ENCODE data around the gene UBR1.
"Not testable (repeated sequence)": the region's sequence is repeated elsewhere in the genome, so short reads cannot be mapped to it uniquely, and the experiment has no call there.

The UBR1 gene

DNA sequence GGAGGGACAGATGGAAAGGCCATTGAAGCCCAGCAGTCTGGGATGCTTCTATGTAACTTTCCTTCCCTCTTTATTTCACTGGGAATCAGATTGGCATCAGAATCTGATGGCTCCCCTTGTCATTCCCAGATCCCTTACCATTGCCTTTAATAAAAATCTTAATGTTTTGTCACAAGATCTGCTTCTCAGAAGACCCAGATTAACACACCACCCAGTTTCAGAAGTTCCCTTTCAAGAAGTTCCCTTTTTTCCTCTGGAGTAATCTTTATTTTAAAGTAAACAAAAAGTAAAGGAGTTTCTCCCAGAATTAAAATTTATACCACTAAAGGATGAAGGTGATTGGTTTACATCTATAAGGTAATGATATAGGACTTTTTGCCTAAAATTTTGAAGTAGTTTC lies 76.4 kb downstream of the UBR1 start:
- TF ChIP-seq, protein P1, sequence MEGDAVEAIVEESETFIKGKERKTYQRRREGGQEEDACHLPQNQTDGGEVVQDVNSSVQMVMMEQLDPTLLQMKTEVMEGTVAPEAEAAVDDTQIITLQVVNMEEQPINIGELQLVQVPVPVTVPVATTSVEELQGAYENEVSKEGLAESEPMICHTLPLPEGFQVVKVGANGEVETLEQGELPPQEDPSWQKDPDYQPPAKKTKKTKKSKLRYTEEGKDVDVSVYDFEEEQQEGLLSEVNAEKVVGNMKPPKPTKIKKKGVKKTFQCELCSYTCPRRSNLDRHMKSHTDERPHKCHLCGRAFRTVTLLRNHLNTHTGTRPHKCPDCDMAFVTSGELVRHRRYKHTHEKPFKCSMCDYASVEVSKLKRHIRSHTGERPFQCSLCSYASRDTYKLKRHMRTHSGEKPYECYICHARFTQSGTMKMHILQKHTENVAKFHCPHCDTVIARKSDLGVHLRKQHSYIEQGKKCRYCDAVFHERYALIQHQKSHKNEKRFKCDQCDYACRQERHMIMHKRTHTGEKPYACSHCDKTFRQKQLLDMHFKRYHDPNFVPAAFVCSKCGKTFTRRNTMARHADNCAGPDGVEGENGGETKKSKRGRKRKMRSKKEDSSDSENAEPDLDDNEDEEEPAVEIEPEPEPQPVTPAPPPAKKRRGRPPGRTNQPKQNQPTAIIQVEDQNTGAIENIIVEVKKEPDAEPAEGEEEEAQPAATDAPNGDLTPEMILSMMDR (conservative IDR thresholded peaks at IDR 0.05; ENCODE audit: low read depth, low read length), result no peak
- no peak for DNase-seq (ENCODE audit: low read depth)
- no peak overlapping the region for H3K4me3 ChIP-seq (ENCODE audit: low read depth, low read length)

DNA sequence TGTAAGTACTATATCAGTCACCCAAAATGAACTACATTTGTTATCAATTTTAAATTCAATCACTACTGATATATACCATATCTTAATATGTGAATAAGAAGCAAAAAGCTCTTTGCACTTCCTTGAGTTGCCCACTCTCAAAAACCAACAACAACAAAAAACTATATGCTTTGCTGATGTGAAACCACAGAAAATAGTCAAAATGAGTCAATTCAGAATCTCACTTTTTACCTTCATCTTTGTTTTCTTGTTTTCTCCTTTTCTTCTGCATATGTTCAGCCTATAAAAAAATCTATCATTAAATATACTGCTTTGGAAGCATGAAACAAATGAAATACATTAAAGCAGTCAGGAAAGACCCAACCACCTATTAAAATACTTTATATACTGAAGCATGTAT lies 80.7 kb downstream of the UBR1 start:
- DNase-seq (ENCODE audit: low read depth), result no peak
- no peak overlapping the region for H3K4me3 ChIP-seq (ENCODE audit: low read depth, low read length)
- TF ChIP-seq, protein P1 (conservative IDR thresholded peaks at IDR 0.05; ENCODE audit: low read depth, low read length), result no peak

DNA sequence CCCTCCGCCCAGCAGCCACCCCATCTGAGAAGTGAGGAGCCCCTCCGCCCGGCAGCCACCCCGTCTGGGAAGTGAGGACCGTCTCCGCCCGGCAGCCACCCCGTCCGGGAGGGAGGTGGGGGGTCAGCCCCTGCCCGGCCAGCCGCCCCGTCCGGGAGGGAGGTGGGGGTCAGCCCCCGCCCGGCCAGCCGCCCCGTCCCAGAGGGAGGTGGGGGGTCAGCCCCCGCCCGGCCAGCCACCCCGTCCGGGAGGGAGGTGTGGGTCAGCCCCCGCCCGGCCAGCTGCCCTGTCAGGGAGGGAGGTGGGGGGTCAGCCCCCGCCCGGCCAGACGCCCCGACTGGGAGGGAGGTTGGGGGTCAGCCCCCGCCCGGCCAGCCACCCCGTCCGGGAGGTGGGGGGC lies 91.2 kb downstream of the UBR1 start:
- not testable (repeated sequence) for DNase-seq (ENCODE audit: low read depth); H3K4me3 ChIP-seq (ENCODE audit: low read depth, low read length)

DNA sequence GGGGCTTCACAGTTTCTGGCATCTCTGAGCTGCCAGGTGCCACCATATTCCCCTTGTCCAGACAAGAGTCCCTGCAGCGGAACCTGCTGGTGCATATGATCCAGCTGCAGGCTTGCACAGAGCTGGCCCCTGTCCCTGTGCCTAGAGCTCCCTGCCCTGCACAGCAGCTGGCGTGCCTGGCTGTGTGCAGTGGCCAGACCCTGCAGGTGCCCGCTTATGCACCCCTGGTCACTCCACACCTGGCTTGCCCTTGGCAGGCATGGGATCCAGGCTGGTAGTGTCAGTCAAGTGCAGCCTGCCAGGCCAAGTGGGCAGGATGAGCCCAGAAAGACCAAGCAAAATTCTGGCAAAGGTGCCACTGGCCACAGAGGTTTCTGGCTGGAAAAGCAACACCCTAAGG lies 96.6 kb downstream of the UBR1 start:
- DNase-seq (ENCODE audit: low read depth), result no peak
- TF ChIP-seq, protein P1 (conservative IDR thresholded peaks at IDR 0.05; ENCODE audit: low read depth, low read length), result no peak
- no peak overlapping the region for H3K4me3 ChIP-seq (ENCODE audit: low read depth, low read length)

DNA sequence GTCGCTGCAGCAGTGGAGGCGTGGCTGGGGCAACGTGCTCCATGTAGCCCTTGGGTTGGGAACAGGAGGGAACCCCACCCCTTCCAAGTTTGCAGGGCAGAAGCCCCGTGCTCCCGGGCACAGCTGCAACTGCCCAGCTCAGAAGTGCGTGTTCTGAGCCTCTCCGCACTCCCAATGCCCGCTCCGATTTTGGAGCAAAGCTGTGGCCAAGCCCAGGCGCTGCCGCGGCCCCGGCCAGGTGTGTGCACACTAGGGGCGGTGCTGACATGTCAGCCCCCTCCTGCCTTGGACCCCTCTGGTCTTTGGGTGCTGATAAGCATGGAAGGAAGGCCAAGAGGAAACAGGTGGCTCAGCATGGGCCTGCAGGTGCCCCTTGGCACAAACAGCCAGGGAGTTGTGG lies 97.7 kb downstream of the UBR1 start:
- TF ChIP-seq, protein P1 (conservative IDR thresholded peaks at IDR 0.05; ENCODE audit: low read depth, low read length), result no peak
- DNase-seq (ENCODE audit: low read depth), result no peak
- H3K4me3 ChIP-seq (ENCODE audit: low read depth, low read length), result no peak overlapping the region

DNA sequence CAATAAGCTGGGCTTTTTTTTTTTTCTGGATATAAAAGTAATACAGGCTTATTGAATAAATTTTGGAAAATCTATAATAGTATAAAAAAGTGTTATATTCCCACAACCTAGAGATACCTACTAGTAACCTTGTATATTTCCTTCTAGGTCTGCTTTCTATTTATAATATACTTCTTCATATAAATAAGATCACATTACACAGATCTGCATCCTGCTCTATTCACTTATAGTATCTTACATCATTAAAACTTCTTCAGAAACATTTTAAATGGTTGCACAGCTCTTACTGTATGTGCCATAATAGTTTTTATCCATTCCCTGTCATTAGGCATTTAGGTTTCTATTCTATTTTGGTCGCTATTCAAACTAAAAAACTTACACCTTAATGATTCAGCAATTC lies 98.3 kb downstream of the UBR1 start:
- DNase-seq (ENCODE audit: low read depth), result no peak
- TF ChIP-seq, protein P1 (conservative IDR thresholded peaks at IDR 0.05; ENCODE audit: low read depth, low read length), result no peak
- H3K4me3 ChIP-seq (ENCODE audit: low read depth, low read length), result no peak overlapping the region

DNA sequence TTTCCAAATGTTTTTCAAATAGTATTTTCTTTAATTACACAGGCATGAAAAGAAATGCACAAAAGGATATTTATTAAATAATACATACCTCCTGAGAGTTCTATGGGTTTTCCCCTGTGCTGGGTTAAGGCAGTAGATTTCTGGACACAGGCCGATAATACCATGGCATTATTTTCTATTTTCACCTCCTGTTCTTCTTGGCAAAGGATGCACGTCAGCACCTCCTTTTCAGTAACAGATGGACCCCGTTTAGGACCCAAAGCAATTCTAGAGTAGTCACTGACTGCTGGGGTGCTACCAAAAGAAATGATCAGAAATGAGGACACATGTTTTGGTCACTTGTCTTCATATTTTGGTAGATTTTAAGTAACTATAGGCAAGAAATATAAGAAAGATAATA lies 98.8 kb downstream of the UBR1 start:
- DNase-seq (ENCODE audit: low read depth), result no peak
- TF ChIP-seq, protein P1 (conservative IDR thresholded peaks at IDR 0.05; ENCODE audit: low read depth, low read length), result no peak
- no peak overlapping the region for H3K4me3 ChIP-seq (ENCODE audit: low read depth, low read length)

DNA sequence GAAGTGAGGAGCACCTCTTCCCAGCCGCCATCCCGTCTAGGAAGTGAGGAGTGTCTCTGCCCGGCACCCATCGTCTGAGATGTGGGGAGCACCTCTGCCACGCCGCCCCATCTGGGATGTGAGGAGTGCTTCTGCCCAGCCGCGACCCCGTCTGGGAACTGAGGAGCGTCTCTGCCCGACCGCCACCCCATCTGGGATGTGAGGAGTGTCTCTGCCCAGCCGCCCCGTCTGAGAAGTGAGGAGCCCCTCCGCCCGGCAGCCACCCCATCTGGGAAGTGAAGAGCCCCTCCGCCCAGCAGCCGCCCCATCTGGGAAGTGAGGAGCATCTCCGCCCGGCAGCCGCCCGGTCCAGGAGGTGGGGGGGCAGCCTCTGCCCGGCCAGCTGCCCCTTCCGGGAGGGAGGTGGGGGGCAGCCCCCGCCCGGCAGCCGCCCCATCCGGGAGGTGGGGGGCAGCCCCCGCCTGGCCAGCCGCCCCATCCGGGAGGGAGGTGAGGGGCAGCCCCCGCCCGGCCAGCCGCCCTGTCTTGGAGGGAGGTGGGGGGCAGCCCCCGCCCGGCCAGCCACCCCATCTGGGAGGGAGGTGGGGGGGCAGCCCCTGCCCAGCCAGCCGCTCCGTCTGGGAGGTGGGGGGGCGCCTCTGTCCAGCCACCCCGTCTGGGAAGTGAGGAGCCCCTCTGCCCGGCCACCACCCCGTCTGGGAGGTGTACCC lies 100.8 kb downstream of the UBR1 start:
- DNase-seq (ENCODE audit: low read depth); H3K4me3 ChIP-seq (ENCODE audit: low read depth, low read length): not testable (repeated sequence)

Data from choroid plexus epithelial cell (primary cell).